ENCODE data around the gene COL4A1. TPM values are rescaled to one million over a fixed set of nuclear protein-coding genes. Genes with fewer than 3 reads are reported as not detected.

COL4A1 gene
- total RNA-seq, 1 experiment from 2014 or later: 4.8 TPM

DNA sequence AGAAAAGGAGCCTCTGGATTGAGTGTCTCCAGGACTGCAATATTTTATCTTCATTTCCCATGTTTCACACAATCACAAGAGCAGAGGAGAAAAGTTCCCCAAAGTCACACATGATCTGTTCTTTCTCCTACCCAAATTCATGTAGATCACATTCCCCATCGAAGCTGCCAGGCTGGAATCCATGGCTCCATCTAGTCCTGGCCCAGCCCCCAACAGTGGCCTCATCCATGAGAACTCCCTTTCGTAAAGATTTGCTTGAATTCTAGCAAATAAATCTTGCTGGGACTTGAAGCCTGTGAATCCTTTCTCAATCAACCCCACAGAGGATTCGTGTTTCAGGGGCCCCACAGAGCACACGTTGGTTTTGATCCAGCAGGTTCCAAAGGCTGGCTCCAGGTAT lies 109.5 kb downstream of the COL4A1 start:
- POLR2A ChIA-PET: no interaction called here
- peaks cover 72% of the 10 kb centered on the region for H3K4me1 Mint-ChIP-seq (ENCODE audit: low read depth, unreplicated experiment)

DNA sequence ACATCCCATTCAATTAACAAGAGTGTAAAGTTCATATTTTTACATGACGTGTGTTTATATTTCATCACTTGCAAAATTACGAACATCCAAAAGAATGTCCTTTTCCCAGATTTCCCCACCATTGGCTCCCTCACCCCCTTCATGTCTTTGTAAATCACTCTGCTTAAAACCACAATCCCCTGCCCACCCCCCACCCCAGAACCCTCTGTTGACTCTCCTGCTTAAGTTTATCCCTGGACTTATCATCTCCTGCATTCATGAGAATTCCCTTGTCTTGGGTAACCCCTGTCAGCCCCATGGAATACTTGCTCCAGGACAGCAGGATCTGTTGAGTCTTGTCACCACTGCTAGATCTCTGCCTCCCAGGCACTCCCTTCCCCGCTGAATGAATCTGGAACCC lies 109.9 kb downstream of the COL4A1 start:
- Mint-ChIP-seq H3K4me3 (ENCODE audit: unreplicated experiment) (peak overlapping the region; percentile 3), H3K4me1 (ENCODE audit: low read depth, unreplicated experiment) (peaks cover 72% of the 10 kb centered on the region), H3K27me3 (ENCODE audit: insufficient read depth, unreplicated experiment) (no peaks in the 10 kb centered on the region), H3K27ac (ENCODE audit: unreplicated experiment) (peak overlapping the region; percentile 85), H3K9me3 (ENCODE audit: unreplicated experiment) (no peaks in the 10 kb centered on the region), H3K36me3 (ENCODE audit: insufficient read depth, unreplicated experiment) (peaks cover 6% of the 10 kb centered on the region)
- Histone ChIP-seq H3K4me3 (ENCODE audit: low read depth, low read length) (no peak overlapping the region), H3K9me3 (no peaks in the 10 kb centered on the region), H3K27me3 (replicated peaks; ENCODE audit: control insufficient read depth, insufficient read depth, low read length) (no peaks in the 10 kb centered on the region), H3K4me1 (peaks cover 63% of the 10 kb centered on the region), H3K36me3 (ENCODE audit: control insufficient read depth, insufficient read depth, low read length) (no peaks in the 10 kb centered on the region)
- intact Hi-C loops (cut with micrococcal nuclease; ENCODE audit: unreplicated experiment): loop anchor here (1.0 kb wide), 3 partner anchors 9 to 59 kb away; no protein-coding TSS in a partner anchor
- ChIA-PET POLR2A (interaction anchor here (0.7 kb wide), 1 partner anchor 9 kb away, joined by 3 read pairs; no protein-coding TSS in a partner anchor), CTCF (no interaction called here)
- TF ChIP-seq CTCF (IDR thresholded peaks at IDR 0.05; ENCODE audit: insufficient read depth in 1 of 2, low read depth in 1 of 2, low read length in 1 of 2, severe bottlenecking in 1 of 2, unreplicated experiment in 1 of 2): no peak
- BruUV-seq (replicated peaks): no TSS peak
- DNase-seq: peak; percentile 69 to 73

More for the DNA sequence above, 109.5 kb downstream of the COL4A1 start:
- Mint-ChIP-seq H3K4me3 (ENCODE audit: unreplicated experiment) (peak overlapping the region; percentile 3), H3K9me3 (ENCODE audit: unreplicated experiment) (no peaks in the 10 kb centered on the region), H3K36me3 (ENCODE audit: insufficient read depth, unreplicated experiment) (peaks cover 6% of the 10 kb centered on the region), H3K27me3 (ENCODE audit: insufficient read depth, unreplicated experiment) (no peaks in the 10 kb centered on the region), H3K27ac (ENCODE audit: unreplicated experiment) (peak overlapping the region; percentile 85)
- CTCF ChIA-PET: no interaction called here
- H3K4me3 ChIP-seq (ENCODE audit: low read depth, low read length): no peak overlapping the region
- no peaks in the 10 kb centered on the region for H3K36me3 ChIP-seq (ENCODE audit: control insufficient read depth, insufficient read depth, low read length)
- H3K4me1 ChIP-seq: peaks cover 63% of the 10 kb centered on the region
- no peak for TF ChIP-seq CTCF (IDR thresholded peaks at IDR 0.05; ENCODE audit: insufficient read depth in 1 of 2, low read depth in 1 of 2, low read length in 1 of 2, severe bottlenecking in 1 of 2, unreplicated experiment in 1 of 2)
- intact Hi-C loops (cut with micrococcal nuclease; ENCODE audit: unreplicated experiment): loop anchor here (1.0 kb wide), 3 partner anchors 9 to 59 kb away; no protein-coding TSS in a partner anchor
- no peaks in the 10 kb centered on the region for H3K27me3 ChIP-seq (replicated peaks; ENCODE audit: control insufficient read depth, insufficient read depth, low read length)
- no peaks in the 10 kb centered on the region for H3K9me3 ChIP-seq
- no peak for DNase-seq
- BruUV-seq (replicated peaks): TSS peak; percentile 92

DNA sequence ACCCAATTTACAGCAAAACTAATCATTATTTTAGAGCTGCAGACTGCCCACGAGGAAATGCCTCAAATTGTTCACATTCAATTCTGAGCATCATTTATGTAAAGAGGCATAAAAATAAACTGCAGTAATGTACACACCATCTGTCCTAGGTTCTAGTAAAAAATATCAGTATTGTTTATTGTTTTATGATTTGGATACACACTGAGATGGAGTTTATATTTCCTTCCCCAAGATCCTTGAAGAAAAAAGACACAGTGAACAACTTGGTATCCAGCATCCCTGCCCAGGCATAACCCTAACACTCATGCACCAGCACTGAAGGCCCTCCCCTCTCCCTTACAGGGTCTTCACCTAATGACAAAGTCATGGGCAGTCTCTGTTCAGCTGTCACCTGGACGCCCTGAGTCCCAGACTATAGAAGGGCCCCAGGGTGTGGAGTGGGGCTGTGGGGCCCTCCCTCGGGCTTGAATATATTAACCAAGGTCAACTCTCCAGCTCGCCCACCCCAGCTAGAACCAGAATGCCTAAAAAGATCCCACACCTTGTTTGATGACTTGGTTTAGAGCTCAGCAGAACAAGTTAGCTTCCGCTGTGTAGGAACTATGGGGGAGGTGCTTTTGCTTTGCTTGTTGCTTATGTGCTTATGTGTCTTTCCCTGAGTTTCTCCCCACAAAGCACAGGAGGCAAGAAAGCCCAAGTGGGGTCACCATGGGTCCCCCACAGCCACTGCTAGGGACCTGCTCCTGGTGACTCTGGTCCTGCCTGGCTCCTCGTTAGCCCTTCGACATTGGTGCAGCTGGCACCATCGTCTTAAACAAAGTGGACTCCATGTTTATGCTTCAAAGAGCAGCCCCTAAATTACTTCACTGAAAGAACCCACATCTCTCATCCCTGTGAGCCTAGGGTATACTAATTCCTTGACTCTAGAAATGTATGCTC lies 111.1 kb downstream of the COL4A1 start:
- no peaks in the 10 kb centered on the region for H3K36me3 ChIP-seq (ENCODE audit: control insufficient read depth, insufficient read depth, low read length)
- Mint-ChIP-seq H3K27ac (ENCODE audit: unreplicated experiment) (peak overlapping the region; percentile 85), H3K4me3 (ENCODE audit: unreplicated experiment) (no peak overlapping the region), H3K4me1 (ENCODE audit: low read depth, unreplicated experiment) (peaks cover 67% of the 10 kb centered on the region), H3K9me3 (ENCODE audit: unreplicated experiment) (no peaks in the 10 kb centered on the region), H3K36me3 (ENCODE audit: insufficient read depth, unreplicated experiment) (peaks cover 6% of the 10 kb centered on the region), H3K27me3 (ENCODE audit: insufficient read depth, unreplicated experiment) (no peaks in the 10 kb centered on the region)
- H3K4me1 ChIP-seq: peaks cover 62% of the 10 kb centered on the region
- POLR2A ChIA-PET: no interaction called here
- no peak for TF ChIP-seq CTCF (IDR thresholded peaks at IDR 0.05; ENCODE audit: insufficient read depth in 1 of 2, low read depth in 1 of 2, low read length in 1 of 2, severe bottlenecking in 1 of 2, unreplicated experiment in 1 of 2)
- intact Hi-C loops (cut with micrococcal nuclease; ENCODE audit: unreplicated experiment): no loop called here
- H3K27me3 ChIP-seq (replicated peaks; ENCODE audit: control insufficient read depth, insufficient read depth, low read length): no peaks in the 10 kb centered on the region
- CTCF ChIA-PET: no interaction called here
- no peak overlapping the region for H3K4me3 ChIP-seq (ENCODE audit: low read depth, low read length)
- BruUV-seq (replicated peaks): no TSS peak
- no peak for DNase-seq
- no peaks in the 10 kb centered on the region for H3K9me3 ChIP-seq
